SK-N-SH (cell line): ENCODE data around the gene TAS1R3.

Source experiments
- CTCF ChIP-seq: fragments of 200-600 bp; sonication (generic); IDR thresholded peaks from 2 replicates; pipeline ENCODE4 v1.6.1; 2017; ENCODE audit warnings: antibody characterized with exemption, mild to moderate bottlenecking, moderate library complexity
- EP300 ChIP-seq, 2 experiments: IDR thresholded peaks; 2 replicates each; pipeline versions ENCODE4 v1.4.0 to v1.6.1; 2012; ENCODE audit warnings: borderline replicate concordance in 1 of 2, low read depth in 1 of 2, low read length in 1 of 2
- FOXJ3 ChIP-seq: sonication (generic); formaldehyde crosslinking; IDR thresholded peaks from 2 replicates; pipeline ENCODE4 v1.5.1; 2020; ENCODE audit warnings: mild to moderate bottlenecking, missing genetic modification reagents
- POLR2AphosphoS5 ChIP-seq: IDR thresholded peaks from 2 replicates; pipeline ENCODE4 v1.6.1; 2012; ENCODE audit warnings: low read depth, low read length
- TCF12 ChIP-seq: IDR thresholded peaks from 2 replicates; pipeline ENCODE4 v1.4.0; 2012
- USF1 ChIP-seq: IDR thresholded peaks from 2 replicates; pipeline ENCODE4 v1.4.0; 2012; ENCODE audit warnings: low read depth, borderline replicate concordance
- USF2 ChIP-seq: fragments of 150-350 bp; IDR thresholded peaks from 2 replicates; pipeline ENCODE4 v1.6.1; 2017; ENCODE audit warnings: antibody characterized with exemption, low read length, low read depth, borderline replicate concordance

- TF ChIP-seq CTCF = no peak
- TF ChIP-seq USF1 = no peak
- no peak for TF ChIP-seq USF2
- TF ChIP-seq FOXJ3 (CRISPR knock-in tag) = no peak
- no peak for TF ChIP-seq TCF12
- no peak for TF ChIP-seq POLR2AphosphoS5
- no peak for TF ChIP-seq EP300 (IDR thresholded peaks at IDR 0.05; ENCODE audit: borderline replicate concordance in 1 of 2, low read depth in 1 of 2, low read length in 1 of 2)
Measured at GRCh38 chr1:1332774-1333480, 1.8 kb downstream of the TAS1R3 start.
